HepG2 (cell line): ENCODE measurements around the gene POGLUT2. TPM values are rescaled to one million over a fixed set of nuclear protein-coding genes. Genes with fewer than 3 reads are reported as not detected.
A peak's percentile ranks its signal among the peaks of the same experiment; 100 is the strongest.

ENCODE experiments used
- ARNTL ChIP-seq: sonication (generic); formaldehyde crosslinking; IDR thresholded peaks from 2 replicates; pipeline ENCODE4 v1.4.0; 2020; ENCODE audit warnings: mild to moderate bottlenecking, missing genetic modification reagents
- HHEX ChIP-seq: IDR thresholded peaks from 2 replicates; pipeline ENCODE4 v1.6.1; 2016; ENCODE audit warnings: control low read depth
- PRPF4 ChIP-seq: fragments of 200-400 bp; formaldehyde crosslinking; IDR thresholded peaks from 2 replicates; pipeline ENCODE4 v1.6.1; 2016; ENCODE audit warnings: low read length, low read depth; ENCODE audit not compliant: poor library complexity, severe bottlenecking
- RXRB ChIP-seq: IDR thresholded peaks from 2 replicates; pipeline ENCODE4 v1.6.1; 2016; ENCODE audit warnings: borderline replicate concordance, missing genetic modification reagents, missing compliant biosample characterization
- SOX6 ChIP-seq, 2 experiments: fragments of 450-650 bp in 1 of 2; sonication (generic) in 1 of 2; formaldehyde crosslinking in 1 of 2; IDR thresholded peaks; 2 replicates each; pipeline versions ENCODE4 v1.4.0 to v1.6.1; 2017 to 2020; ENCODE audit warnings: antibody characterized with exemption in 1 of 2, mild to moderate bottlenecking in 1 of 2, missing genetic modification reagents in 1 of 2
- TEAD3 ChIP-seq: optimal IDR thresholded peaks from 2 replicates; pipeline ENCODE3; 2016; ENCODE audit warnings: borderline replicate concordance
- ZBTB8A ChIP-seq: sonication (generic); formaldehyde crosslinking; IDR thresholded peaks from 2 replicates; pipeline ENCODE4 v1.4.0; 2020; ENCODE audit warnings: mild to moderate bottlenecking, low read depth, missing genetic modification reagents, borderline replicate concordance
- polyA plus RNA-seq, 8 experiments: library from polyadenylated mRNA; depleted of rRNA in 3 of 8; stranded (reverse) in 7 of 8; unstranded in 1 of 8; fragments of >200 nt; fragmentation: Illumina TruSeq in 4 of 8; extraction: Trizol in 4 of 8; gene quantifications; 2 replicates each; pipeline versions ENCODE4 v1.2.1 to v1.2.3, GENCODE V29; 2011 to 2016; ENCODE audit warnings: low read depth in 4 of 8, missing spikeins in 1 of 8, mixed read lengths in 1 of 8; ENCODE audit not compliant: insufficient read depth in 1 of 8
- total RNA-seq, 5 experiments: library from RNA; depleted of rRNA; stranded (reverse); fragments of >200 nt; fragmentation: Illumina TruSeq; extraction: Trizol; gene quantifications; 2 replicates each; pipeline ENCODE4 v1.2.3, GENCODE V29; 2016; ENCODE audit warnings: low read depth in 1 of 5
- TF ChIP-seq, protein P1 (sequence below): sonication (generic); formaldehyde crosslinking; IDR thresholded peaks from 2 replicates; pipeline ENCODE4 v1.8.0; 2022; ENCODE audit warnings: missing genetic modification reagents, mild to moderate bottlenecking, borderline replicate concordance
- TF ChIP-seq, protein P2 (sequence below): sonication (generic); formaldehyde crosslinking; IDR thresholded peaks from 2 replicates; pipeline ENCODE4 v1.5.0; 2020; ENCODE audit warnings: mild to moderate bottlenecking, missing genetic modification reagents, borderline replicate concordance
- TF ChIP-seq, protein P3 (sequence below): sonication (generic); formaldehyde crosslinking; IDR thresholded peaks from 2 replicates; pipeline ENCODE4 v1.4.0; 2020; ENCODE audit warnings: missing genetic modification reagents

POGLUT2 gene
- total and polyA plus RNA-seq, 2 of the 13 experiments (the other 11 are each of a cell fraction or from before 2014, with no cell fraction given): 18.0 to 26.1 TPM

DNA sequence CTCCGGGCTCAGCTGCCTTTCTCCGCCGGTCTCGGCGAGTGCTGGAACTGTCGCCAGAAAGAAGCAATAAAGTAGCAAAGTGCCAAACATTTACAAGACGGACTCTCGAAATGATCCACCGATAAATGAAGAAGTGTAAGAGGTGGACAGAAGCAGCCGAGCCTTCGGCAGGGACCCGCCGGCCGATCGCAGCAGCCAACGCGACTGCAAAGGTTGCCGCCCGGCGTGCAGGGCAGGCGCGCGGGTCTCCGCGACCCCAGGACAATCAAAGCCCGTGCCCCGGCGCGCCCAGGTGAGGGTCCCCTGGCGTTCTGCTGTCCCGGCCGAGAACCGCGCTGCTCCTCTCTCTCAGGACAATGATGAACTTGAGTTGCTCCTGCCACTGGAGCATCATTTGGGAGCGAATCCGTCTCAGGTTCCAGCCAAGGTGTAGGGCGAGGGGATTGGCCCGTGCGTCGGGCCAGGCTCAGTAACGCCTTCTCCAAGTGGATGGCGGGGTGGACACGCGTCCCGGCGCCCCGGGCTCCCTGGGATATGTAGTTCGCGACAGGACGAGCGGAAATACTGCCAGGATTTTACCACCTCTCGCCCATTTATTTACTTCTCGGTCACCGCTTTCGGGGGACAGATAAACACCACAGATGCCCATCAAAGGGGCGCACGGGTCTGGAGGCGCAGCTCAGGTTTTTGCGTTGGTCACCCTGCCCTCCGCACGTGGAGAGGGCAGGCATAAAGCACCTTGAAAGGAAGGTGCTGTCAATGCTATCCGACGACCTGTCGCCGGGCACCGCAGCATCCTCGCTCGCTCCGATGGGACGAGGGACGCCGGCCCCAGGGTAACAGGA lies at the start of gene POGLUT2, which contains the start of gene BIVM (continued):
- TF ChIP-seq SOX6 (IDR thresholded peaks at IDR 0.05) (no peak), SOX6 (CRISPR knock-in tag; IDR thresholded peaks at IDR 0.05) (peak; percentile 37; the same call in 1 of the 2 replicates), PRPF4 (no peak), ARNTL (CRISPR knock-in tag) (peak; percentile 46; the same call in 1 of the 2 replicates), HHEX (CRISPR knock-in tag) (no peak), TEAD3 (CRISPR knock-in tag) (peak; percentile 65), RXRB (CRISPR knock-in tag) (peak; percentile 22; the same call in 1 of the 2 replicates), ZBTB8A (CRISPR knock-in tag) (0 out of 2 replicates have a peak, but pooled peaks have one; percentile 40)
- TF ChIP-seq, protein P1, sequence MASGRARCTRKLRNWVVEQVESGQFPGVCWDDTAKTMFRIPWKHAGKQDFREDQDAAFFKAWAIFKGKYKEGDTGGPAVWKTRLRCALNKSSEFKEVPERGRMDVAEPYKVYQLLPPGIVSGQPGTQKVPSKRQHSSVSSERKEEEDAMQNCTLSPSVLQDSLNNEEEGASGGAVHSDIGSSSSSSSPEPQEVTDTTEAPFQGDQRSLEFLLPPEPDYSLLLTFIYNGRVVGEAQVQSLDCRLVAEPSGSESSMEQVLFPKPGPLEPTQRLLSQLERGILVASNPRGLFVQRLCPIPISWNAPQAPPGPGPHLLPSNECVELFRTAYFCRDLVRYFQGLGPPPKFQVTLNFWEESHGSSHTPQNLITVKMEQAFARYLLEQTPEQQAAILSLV: no peak; the same call in 1 of the 2 replicates
- TF ChIP-seq, protein P2, sequence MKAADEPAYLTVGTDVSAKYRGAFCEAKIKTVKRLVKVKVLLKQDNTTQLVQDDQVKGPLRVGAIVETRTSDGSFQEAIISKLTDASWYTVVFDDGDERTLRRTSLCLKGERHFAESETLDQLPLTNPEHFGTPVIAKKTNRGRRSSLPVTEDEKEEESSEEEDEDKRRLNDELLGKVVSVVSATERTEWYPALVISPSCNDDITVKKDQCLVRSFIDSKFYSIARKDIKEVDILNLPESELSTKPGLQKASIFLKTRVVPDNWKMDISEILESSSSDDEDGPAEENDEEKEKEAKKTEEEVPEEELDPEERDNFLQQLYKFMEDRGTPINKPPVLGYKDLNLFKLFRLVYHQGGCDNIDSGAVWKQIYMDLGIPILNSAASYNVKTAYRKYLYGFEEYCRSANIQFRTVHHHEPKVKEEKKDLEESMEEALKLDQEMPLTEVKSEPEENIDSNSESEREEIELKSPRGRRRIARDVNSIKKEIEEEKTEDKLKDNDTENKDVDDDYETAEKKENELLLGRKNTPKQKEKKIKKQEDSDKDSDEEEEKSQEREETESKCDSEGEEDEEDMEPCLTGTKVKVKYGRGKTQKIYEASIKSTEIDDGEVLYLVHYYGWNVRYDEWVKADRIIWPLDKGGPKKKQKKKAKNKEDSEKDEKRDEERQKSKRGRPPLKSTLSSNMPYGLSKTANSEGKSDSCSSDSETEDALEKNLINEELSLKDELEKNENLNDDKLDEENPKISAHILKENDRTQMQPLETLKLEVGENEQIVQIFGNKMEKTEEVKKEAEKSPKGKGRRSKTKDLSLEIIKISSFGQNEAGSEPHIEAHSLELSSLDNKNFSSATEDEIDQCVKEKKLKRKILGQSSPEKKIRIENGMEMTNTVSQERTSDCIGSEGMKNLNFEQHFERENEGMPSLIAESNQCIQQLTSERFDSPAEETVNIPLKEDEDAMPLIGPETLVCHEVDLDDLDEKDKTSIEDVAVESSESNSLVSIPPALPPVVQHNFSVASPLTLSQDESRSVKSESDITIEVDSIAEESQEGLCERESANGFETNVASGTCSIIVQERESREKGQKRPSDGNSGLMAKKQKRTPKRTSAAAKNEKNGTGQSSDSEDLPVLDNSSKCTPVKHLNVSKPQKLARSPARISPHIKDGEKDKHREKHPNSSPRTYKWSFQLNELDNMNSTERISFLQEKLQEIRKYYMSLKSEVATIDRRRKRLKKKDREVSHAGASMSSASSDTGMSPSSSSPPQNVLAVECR (CRISPR knock-in tag): peak; percentile 76; the same call in 1 of the 2 replicates
- TF ChIP-seq, protein P3, sequence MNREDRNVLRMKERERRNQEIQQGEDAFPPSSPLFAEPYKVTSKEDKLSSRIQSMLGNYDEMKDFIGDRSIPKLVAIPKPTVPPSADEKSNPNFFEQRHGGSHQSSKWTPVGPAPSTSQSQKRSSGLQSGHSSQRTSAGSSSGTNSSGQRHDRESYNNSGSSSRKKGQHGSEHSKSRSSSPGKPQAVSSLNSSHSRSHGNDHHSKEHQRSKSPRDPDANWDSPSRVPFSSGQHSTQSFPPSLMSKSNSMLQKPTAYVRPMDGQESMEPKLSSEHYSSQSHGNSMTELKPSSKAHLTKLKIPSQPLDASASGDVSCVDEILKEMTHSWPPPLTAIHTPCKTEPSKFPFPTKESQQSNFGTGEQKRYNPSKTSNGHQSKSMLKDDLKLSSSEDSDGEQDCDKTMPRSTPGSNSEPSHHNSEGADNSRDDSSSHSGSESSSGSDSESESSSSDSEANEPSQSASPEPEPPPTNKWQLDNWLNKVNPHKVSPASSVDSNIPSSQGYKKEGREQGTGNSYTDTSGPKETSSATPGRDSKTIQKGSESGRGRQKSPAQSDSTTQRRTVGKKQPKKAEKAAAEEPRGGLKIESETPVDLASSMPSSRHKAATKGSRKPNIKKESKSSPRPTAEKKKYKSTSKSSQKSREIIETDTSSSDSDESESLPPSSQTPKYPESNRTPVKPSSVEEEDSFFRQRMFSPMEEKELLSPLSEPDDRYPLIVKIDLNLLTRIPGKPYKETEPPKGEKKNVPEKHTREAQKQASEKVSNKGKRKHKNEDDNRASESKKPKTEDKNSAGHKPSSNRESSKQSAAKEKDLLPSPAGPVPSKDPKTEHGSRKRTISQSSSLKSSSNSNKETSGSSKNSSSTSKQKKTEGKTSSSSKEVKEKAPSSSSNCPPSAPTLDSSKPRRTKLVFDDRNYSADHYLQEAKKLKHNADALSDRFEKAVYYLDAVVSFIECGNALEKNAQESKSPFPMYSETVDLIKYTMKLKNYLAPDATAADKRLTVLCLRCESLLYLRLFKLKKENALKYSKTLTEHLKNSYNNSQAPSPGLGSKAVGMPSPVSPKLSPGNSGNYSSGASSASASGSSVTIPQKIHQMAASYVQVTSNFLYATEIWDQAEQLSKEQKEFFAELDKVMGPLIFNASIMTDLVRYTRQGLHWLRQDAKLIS (CRISPR knock-in tag): 0 out of 2 replicates have a peak, but pooled peaks have one; percentile 47
- TF ChIP-seq, all 625 proteins: peak for 160
